Kidney glomerular epithelial cell (primary cell): Measurements from ENCODE around the gene CENPO.

ENCODE experiments used
- DNase-seq: peaks from one replicate; lab custom pipeline; 2025; lab: John Stamatoyannopoulos, UW

Gene CENPO, protein sequence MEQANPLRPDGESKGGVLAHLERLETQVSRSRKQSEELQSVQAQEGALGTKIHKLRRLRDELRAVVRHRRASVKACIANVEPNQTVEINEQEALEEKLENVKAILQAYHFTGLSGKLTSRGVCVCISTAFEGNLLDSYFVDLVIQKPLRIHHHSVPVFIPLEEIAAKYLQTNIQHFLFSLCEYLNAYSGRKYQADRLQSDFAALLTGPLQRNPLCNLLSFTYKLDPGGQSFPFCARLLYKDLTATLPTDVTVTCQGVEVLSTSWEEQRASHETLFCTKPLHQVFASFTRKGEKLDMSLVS

DNA sequence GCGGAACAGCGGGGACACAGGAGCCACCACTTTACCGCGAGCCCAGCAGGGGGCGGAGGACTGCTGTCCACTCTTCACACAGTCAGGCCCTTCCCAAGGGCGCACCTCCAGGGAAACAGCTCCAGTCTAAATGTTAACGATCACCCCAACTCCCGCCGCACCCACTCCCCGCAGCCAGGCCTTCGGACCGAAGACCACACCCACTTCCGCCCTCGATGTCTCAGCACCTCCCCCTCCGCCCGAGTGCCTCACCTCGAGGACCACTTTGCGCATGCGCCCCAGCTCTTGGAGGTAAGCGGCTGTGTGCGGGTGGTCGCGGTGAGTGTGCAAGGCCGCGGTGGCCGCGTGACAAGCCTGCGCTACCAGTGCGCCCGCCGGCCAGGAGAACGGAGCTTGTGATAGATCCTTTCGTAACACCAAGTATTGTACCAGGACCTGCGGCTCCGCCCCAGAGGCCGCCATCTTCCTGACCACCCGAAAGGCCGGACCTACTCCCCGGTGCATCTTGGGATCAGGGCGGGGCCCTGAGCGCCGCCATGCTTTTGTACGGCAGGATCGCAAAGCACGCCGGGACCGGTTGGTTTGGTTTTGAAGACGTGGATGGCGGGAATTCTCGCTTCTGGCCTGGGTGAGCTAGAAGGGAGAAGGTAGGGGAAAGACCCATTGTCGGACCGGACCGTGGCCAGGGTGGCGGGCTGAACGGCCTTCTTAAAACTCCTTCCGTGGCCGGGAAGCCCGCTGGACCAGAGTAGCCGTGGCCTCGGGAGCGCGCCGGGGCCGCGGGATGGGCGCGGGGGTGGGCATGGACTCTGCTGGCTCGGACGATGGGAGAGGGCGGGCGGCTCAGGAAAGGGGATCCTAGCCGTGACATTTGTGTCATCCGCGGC is at the start of gene CENPO, which contains the start of gene PTRHD1:
TSS of gene CENPO (plus strand) at position 552 of the 887 bp plus-strand sequence. CDS start 495 bp downstream, outside the sequence.
TSS of gene PTRHD1 (minus strand) at position 518 of the 887 bp plus-strand sequence. CDS start at position 504, 14 bp downstream.
- DNase-seq = peak; percentile 98

DNA sequence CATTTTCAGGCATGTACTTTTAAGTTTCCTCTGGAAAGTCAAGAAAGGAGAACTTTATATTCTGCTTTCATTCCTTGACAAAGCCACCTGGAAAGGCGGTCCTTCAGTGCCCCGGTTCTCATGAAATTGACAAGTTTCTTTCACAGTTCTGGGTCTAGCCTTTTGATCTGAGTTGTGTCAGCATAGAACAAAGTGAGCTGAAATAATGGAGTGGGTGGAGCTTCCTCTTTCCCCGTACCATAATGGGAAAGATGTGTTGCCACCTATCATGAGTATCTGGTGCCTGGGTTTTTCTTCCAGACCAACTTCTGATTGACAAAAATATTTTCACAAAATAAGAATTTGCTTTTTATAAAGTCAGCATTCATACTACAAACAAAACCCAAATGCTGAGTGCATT is 49.3 kb upstream of the CENPO start:
- no peak for DNase-seq

GRCh38 chr2:24744356-24744755 is 48.9 kb upstream of the CENPO start:
- no peak for DNase-seq

DNA sequence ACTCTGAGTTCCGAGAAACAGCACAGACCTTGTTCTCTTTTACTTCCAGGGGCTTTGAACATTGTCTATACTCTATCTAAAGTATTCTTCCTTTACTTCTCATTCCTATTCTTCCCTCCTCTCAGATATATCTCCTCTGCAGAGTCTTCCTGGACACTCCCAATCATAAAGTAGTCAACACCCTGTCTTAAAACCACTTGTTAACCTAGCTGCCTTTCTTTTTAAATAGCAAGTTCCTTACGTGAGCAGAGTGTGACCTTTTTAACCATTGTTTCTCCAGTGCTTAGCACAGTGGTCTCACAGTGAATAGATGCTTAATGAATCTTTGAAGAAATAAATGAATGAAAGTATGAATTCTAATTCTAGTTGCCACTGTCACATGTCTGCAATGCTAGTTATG is 47.4 kb upstream of the CENPO start:
- DNase-seq = no peak

- no peak for DNase-seq
Observed at GRCh38 chr2:24747299-24747698, 45.9 kb upstream of the CENPO start.

- no peak for DNase-seq
Observed at GRCh38 chr2:24749069-24749691, 44.0 kb upstream of the CENPO start.

GRCh38 chr2:24754985-24755705 is 38.1 kb upstream of the CENPO start:
- no peak for DNase-seq

DNA sequence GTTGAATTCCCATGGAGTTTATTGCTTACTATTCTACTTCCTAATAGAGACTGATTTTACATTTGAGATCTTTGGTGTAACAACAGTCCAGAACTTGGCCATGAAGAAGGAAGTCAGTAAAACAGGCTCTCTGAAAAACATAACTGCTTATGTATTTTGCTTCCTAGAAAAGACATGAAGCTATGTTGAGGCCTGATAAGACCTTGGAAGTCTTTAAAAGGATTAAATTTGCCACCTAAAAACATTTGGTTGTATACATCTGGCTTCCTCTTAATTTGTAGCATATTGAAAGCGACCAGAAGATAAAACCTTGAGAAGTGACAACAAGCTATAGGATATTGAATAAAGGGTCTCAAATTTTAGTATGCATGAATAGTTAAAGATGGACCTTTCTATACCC is 36.4 kb upstream of the CENPO start:
- no peak for DNase-seq

- no peak for DNase-seq
Observed at GRCh38 chr2:24761866-24762265, 31.4 kb upstream of the CENPO start.

DNA sequence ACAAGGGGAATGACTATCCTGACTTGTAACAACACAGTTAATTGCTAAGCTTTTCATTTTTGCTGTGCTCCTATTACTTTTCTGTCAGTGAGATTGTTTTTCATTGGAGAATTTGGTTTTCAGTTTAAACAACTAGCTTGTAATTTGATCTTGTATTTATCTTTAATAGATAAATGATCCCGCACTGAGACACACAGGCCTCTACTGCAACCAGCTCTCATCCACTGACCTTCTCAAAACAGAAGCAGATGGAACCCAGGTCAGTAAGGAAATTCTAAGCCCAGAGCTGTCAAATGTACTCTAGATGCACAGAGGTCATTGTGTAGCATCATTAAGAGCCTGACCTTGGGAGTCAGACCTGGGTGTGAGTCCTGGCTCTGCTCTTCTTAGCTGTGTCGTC is 30.7 kb upstream of the CENPO start:
- DNase-seq = no peak

DNA sequence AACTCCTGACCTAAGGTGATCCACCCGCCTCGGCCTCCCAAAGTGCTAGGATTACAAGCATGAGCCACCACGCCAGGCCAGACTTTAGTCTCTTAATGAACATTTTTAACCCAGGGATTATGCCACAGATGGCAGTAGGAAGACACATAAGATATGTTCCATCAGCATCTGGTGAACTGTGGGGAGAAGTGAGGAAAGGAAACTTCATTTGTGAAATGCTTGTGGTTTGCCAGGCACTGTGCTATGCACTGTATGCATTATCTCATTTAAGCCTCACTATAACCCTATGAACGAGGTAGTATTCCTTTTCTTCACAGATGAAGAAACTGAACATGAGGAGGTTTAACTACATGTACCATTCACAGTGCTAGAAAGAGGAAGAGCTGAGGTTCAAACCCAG is 29.4 kb upstream of the CENPO start:
- DNase-seq = no peak

GRCh38 chr2:24766609-24767008 is 26.6 kb upstream of the CENPO start:
- no peak for DNase-seq

DNA sequence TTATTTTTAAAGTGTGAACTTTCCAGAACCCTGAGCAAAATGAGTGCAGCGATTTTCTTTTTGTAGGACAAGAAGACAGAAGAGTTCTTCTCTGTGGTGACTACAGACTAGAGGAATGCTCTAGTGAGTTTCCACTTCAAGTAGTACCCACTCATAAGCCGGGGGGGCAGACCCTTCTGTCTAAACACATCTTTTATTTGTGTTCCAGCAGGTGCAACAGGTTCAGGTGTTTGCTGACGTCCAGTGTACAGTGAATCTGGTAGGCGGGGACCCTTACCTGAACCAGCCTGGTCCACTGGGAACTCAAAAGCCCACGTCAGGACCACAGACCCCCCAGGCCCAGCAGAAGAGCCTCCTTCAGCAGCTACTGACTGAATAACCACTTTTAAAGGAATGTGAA is 25.2 kb upstream of the CENPO start:
- DNase-seq = no peak

- no peak for DNase-seq
Observed at GRCh38 chr2:24768601-24769000, 24.6 kb upstream of the CENPO start.

DNA sequence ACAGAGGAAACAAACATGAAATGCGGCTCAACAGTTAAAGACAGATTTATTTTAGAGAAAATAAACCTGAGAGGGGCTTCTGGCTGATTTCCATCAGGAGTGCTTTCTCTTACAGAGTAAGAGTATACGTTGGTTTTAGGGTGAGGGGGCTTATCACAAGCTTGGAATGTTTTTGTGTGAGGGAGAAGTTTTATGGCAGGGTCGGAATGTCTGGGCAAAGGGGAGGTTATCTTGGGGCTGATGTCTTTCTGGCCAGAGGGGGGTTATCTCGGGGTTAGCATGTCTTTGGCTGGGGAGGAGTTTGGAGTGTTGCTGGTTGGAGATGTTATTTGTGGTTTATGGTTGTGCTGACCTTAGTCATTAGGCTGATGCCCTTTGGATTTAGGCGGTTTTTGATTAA is 22.2 kb upstream of the CENPO start:
- no peak for DNase-seq

- DNase-seq = no peak
Observed at GRCh38 chr2:24771764-24772586, 21.2 kb upstream of the CENPO start.

DNA sequence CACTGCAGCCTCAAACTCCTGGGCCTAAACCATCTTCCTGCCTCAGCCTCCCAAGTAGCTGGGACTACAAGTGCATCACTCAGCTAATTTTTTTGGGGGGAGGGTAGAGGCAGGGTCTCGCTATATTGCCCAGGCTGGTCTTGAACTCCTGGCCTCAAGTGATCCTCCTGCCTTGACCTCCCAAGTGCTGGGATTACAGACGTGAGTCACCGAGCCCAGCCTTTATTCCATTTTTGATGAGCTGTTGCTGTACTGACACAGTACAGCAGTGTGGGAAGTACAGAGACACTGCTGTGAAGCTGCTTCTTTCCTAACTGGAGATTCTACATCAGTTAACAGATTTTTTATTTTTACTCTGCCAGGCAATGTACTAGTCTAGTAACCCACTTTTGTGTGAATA is 18.9 kb upstream of the CENPO start:
- DNase-seq = no peak

DNA sequence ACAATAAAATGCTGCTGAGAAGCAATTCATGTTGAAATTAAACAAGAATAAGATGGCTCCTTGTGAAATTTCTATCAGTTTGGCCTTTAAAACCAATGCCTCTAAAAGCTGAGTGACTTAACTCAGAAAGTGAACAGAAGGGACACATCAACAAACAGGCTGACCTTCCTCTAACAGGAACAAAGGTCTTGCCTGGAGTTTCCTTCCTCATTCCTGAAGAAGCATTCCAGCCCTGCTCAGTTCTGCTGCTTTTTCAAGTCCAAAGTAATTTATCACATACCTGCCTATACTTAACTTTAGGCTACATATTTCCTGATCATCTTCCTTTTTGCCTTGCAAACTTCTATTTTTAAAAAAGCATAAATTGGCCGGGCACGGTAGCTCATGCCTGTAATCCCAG is 14.1 kb upstream of the CENPO start:
- no peak for DNase-seq

- DNase-seq = no peak
Observed at GRCh38 chr2:24783641-24784040, 9.6 kb upstream of the CENPO start.

GRCh38 chr2:24785671-24786321 is 7.4 kb upstream of the CENPO start:
- no peak for DNase-seq

GRCh38 chr2:24787532-24787931 is 5.7 kb upstream of the CENPO start:
- no peak for DNase-seq
